Stimulated activated CD4-positive, alpha-beta T cell treated with anti-CD3 and anti-CD28 coated beads, Interleukin-1b, Interleukin-23, amount 100 ng/mL, for 48 hours (primary cell): ENCODE data around the gene LRRC75A.
A peak's percentile ranks its signal among the peaks of the same experiment; 100 is the strongest.
"Not testable (repeated sequence)": the region's sequence is repeated elsewhere in the genome, so short reads cannot be mapped to it uniquely, and the experiment has no call there.

Experiments
- DNase-seq: peaks from one replicate; pipeline ENCODE4 v3.0.0-alpha.2; 2020

The LRRC75A gene

GRCh38 chr17:16427020-16427419 is 65.0 kb downstream of the LRRC75A start:
- no peak for DNase-seq

DNA sequence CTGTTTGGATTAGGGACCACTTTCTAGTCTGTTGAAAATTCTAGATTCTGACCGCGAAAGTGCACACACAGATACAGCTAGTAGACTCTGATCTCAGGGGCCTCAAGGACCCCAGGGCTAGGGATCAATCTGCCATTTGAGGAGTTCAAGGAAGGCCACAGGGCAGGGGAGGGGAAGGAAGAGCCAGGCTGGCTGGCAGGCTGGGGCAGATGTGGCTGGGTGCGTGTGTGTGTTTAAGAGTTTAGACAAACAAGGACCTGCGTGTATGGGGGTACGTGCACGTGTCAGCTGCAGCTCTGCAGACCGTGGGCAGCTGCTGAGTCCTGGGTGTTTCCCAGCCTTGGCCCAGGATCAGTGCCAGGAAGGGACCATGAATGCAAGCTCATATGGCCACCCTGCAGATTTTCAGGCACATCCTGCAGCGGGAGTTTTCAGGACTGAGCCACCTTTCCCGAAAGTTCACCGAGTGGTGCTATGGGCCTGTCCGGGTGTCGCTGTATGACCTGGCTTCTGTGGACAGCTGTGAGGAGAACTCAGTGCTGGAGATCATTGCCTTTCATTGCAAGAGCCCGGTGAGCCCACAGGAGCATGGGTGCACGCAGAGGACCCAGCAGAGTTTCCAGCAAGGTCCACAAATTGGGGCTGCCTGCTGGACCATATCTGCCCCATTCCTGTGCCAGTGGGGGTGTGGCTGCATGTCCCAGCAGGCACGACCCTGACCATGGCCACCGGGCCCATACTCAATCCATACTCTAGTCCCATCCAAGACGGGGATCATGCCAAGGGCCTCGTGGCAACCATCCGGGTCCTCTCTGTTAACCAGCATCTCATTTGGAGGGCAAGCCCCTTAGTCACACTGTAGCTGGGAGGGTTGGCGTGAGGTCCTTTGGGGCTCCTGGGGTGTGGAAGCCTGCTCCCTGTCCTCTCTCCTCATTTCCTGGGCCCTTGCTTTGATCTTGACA is 66.0 kb downstream of the LRRC75A start:
- no peak for DNase-seq

DNA sequence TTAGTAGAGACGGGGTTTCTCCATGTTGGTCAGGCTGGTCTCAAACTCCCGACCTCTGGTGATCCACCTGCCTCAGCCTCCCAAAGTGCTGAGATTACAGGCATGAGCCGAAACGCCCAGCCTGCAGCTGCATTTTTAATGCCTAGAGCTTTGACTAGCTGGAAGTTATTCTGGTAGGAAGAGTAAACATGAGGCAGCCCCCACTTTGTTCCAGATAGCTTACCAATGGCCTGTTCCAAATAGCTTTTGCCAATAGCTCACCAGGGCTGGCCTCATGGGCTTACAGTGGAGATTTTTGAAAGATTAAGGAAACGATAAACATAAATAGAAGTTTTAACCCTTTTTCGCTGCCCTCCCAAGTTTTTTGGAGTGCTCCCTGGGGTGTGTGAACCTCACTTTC is 66.8 kb downstream of the LRRC75A start:
- no peak for DNase-seq

DNA sequence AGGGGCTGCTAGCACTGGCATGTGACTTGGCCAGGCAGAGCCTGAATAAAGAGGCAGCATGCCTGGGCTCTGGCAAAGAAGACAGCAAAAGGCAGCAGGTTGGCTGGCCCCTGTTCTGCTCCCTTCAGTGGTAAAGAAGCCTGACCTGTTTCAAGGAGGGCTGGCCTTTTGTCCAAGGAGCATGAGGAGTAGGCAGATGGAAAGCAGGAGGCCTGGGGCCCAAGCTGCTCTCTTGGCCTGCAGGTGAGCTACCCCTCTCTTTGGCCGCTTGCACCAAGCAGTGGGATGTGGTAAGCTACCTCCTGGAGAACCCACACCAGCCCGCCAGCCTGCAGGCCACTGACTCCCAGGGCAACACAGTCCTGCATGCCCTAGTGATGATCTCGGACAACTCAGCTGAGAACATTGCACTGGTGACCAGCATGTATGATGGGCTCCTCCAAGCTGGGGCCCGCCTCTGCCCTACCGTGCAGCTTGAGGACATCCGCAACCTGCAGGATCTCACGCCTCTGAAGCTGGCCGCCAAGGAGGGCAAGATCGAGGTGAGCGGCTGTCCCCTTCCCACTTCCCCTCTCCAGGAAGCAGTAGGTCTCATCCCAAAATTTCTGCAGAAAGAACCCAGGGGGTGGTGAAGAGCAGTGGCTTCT is 68.6 kb downstream of the LRRC75A start:
- DNase-seq: no peak

- no peak for DNase-seq
Observed at GRCh38 chr17:16422416-16422815, 69.6 kb downstream of the LRRC75A start.

DNA sequence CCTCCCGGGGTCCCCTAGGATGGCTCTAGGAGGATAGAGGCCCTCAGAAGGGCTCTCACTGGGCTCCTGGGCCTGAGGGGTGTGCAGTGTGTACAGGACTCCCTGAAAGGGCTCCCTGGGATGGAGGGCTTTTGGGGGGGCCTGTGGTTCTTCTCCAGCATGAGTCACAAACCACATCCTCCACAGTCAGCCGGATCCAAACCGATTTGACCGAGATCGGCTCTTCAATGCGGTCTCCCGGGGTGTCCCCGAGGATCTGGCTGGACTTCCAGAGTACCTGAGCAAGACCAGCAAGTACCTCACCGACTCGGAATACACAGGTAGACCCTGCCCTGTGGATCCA is 72.1 kb downstream of the LRRC75A start:
- DNase-seq: peak; percentile 62

- DNase-seq: peak; percentile 83
Observed at GRCh38 chr17:16419074-16419928, 72.7 kb downstream of the LRRC75A start.

DNA sequence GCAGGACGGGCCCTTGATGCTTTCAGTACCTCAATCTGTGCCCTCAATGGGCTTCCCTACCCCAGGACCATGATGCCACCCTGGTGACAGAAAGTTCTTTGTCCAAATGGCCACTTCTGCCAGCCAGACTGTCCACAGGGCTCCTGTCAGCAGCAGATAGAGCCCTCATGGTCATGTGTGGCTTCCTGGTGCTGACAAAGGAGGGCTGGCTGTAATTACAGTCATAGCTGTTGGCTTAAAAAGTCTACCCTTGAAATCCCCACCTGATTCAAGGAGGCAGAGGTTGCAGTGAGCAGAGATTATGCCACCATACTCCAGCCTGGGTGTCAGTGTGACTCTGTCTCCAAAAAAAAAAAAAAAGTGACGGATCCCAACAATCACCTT is 73.3 kb downstream of the LRRC75A start:
- DNase-seq: no peak

DNA sequence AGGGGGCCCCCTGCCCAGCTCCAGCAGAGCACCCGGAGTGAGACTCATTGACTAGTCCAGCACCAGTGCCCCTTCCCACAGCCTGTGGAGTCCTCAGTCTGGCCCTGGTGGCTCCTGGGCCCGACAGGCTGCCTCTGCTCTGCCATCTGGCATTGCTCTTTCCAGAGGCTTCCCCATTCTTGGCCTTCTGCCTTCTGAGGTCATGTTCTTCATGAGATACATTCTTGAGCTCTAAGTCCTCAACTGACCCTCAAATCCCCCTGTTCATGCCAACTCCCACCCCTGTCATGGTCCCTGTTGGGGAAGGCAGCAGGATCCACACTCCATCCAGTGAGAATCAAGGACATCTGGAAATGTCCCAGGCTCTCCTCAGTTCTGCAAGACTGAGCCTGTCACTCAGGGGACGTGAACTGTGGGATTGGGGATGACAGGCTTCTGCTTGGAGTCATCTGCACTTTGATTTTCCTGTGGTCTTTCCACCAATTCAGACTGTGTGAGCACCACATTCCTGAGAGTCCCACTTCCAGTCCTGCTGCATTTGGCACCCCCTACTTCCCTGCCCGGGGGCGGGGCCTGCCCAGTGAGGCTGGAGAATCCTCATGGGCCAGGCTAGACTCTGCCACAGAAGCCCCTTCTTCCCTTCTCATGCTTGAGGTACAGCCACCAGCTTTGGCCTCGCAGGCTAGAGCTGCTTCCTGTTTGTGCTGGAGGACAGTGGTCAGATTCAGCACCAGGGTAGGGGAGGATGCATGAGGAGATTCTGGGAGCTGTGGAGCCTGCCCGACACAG is 73.9 kb downstream of the LRRC75A start:
- no peak for DNase-seq

GRCh38 chr17:16417399-16417798 is 74.6 kb downstream of the LRRC75A start:
- no peak for DNase-seq

GRCh38 chr17:16415031-16415924 is 76.7 kb downstream of the LRRC75A start, which contains the start of gene TRPV2:
Gene TRPV2, plus strand, starts transcription at chr17:16415571. Its CDS starts 2,098 bp downstream, at chr17:16417669.
- peak; percentile 41 for DNase-seq

DNA sequence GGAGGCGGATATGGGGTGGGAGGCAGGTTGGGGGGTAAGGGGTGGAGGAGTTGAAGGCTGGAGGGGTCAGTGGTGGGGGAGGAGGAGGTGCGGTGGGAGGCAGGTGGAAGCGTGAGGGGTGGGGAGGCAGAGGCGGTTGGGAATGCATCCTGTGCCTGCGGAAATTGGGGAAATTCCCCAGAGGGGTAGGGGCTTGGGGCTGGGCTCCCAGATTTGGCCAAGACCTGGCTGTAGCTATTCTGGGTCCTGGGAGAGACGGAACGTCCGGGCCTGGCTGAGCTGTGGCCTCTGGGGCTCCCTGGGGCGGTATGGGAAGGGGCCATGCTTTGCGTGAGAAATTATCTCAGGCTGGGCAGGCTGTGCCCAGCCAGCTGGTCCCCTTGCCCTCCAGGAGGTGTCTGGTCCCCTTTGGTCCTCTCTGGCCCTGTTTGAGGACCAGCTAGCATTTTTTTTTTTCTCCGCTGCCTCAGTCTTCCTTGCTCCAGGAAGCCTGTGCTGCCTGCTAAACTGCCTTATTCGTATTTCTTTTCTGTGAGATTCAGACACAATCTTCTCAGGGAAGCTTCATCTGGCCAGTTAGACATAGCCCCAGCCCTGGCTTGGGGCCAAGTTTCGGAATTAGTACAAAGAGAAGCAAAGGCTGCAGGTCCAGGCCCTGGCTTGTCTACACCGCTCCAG is 83.9 kb downstream of the LRRC75A start:
- DNase-seq: no peak

DNA sequence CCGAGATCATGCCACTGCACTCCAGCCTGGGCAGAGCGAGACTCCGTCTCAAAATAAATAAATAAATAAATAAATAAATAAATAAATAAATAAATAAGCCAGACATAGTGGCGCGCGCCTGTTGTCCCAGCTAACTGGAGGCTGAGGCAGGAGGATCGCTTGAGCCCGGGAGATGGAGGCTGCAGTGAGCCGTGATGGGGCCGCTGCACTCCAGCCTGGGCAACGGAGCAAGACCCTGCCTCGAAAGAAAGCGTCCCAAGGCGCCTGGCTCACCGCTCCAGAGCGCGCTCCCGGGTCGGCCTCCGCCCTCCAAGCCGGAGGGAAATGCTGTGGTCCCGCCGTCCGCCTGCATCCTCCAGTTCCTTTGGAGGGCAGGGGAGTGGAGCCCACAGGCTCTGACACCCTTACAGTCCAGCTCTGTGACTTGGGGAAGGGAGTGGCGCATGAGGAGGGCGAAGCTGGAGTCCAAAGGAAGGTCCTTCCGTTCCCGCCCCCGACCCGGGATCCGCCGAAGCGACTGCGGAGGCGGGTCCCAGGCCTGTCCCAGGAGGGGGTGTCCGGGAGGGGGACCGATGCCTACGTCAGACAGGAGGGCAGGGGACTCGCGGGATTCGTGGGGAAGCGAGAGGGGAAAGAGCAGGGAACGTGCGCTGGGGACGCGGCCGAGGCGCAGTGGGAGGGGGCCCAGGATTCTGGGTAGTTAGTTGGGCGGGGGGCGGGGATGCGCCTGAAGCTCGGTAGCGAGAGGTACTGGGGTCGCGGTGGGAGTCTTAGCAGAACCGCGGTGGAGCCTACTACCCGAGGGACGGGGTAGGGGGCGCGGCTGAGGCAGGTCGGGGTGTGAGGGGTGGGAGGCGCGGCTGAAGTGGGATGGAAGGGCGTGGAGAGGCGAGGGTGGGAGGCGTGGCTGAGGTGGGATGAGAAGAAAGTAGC is 85.0 kb downstream of the LRRC75A start:
- DNase-seq: no peak

DNA sequence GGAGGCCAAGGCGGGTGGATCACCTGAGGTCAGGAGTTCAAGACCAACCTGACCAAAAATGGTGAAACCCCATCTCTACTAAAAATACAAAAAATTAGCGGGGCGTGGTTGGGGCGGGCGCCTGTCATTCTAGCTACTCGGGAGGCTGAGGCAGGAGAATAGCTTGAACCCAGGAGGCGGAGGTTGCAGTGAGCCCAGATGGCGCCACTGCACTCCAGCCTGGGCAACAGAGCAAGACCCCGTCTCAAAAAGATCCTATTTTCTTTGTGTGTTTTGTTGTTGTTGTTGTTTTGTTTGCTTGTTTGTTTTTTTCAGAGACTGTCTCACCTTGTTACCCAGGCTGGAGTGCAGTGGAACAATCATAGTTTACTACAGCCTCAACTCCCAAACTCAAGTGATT is 88.1 kb downstream of the LRRC75A start:
- not testable (repeated sequence) for DNase-seq

DNA sequence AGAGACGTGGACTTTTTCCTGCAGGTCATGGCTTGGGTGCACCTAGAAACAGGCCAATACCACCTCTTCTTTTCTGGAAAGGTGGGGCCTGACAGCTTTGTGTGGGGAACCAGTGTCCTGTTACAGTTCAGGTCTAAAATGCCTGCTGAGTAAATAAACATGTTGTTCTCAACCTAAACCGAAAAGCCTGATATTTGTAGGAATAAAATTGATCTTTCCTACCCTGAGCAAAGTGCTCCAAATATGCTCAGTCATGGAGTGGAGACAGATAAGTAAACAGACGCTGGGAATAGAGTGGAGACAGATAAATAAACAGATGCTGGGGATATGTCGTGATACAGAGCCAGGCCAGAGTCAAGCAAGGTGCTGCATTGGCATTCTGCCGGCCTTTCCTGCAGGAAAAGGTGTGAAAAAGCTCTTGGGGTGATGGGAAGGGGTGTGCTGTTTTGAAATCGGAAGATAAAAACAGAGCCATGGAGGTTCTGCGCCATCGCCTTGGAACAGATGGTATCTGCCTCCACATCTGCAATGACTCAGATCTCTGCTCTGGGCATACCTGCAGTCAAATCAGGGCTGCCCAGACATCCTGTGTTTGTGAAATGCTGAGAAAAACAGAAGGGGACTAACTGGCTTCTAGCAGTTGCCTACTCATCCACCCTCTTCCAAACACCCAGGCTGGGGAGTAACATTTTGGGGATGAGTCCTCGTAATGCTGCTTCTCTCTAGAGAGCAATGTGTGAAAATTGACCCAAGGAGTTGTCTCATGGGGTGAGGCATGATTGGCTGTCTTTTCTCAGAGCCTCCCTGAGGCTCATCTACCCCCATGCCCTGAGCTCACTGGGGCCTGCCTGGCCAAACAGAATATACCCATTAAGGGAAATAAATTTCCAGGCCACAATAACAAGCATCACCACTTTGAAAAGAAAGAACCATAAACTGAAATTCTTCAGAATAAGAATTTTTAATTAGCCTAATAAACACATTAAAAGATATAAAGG is 93.4 kb downstream of the LRRC75A start:
- no peak for DNase-seq

DNA sequence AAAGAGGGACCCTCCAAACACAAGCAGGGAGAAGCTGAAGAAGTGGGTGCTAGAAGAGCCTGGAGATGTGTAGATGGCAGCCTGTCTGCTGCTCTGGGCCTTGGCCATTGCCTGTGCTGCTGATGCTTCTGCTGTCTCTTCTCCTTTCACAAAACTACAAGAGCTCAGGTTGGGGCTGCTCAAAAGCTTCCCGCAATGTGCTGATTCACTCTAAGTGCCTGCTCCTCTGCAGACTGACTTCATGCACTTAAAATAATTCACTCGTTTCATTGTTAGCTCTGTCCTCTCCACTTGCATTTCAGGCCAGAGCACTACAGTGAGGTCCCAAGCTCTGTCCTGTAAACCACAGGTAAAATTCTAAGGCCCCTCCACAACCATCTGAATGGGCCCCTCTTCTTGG is 95.3 kb downstream of the LRRC75A start:
- not testable (repeated sequence) for DNase-seq

DNA sequence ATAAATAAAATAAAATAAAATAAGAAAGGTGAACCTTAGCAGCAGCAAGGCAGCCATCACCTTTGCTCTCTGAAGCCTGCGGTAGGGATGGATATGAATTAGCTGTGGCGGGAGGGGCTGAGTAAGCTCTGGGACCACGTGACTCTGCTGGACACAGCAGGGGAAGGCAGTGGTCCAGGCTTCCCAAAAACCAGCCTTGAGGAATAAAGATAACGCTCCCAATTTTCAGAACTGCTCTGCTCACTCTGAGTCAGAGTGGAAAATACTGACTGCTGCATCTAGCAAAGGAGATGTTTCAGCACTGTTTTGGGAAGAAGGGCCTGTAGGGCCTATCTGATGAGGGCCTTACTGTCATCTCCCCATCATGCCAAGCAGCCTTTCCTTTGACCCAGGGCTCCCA is 96.1 kb downstream of the LRRC75A start:
- DNase-seq: not testable (repeated sequence)

- DNase-seq: not testable (repeated sequence)
Observed at GRCh38 chr17:16392491-16392890, 99.5 kb downstream of the LRRC75A start.
